ENCODE results near the gene BPIFA3.

DNA sequence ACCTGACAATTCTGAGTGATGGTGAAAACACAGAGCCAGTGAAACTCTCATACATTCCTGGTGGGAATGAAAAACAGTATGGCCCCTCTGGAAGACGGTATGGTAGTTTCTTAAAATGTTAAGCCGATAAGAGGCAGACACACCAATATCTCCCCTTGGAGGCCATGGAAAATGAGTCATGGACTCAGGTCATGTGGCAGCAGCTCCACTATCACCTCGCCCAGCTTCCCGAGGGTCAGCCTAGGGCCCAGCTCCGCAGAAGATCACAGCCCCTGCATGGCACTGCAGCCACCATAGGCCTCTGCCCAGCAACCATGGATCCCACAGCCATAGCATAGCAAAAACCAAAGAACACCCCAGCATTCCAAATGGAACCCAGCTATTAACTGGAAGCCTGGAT is 40.1 kb downstream of the BPIFA3 start:
- TF ChIP-seq, protein P1, sequence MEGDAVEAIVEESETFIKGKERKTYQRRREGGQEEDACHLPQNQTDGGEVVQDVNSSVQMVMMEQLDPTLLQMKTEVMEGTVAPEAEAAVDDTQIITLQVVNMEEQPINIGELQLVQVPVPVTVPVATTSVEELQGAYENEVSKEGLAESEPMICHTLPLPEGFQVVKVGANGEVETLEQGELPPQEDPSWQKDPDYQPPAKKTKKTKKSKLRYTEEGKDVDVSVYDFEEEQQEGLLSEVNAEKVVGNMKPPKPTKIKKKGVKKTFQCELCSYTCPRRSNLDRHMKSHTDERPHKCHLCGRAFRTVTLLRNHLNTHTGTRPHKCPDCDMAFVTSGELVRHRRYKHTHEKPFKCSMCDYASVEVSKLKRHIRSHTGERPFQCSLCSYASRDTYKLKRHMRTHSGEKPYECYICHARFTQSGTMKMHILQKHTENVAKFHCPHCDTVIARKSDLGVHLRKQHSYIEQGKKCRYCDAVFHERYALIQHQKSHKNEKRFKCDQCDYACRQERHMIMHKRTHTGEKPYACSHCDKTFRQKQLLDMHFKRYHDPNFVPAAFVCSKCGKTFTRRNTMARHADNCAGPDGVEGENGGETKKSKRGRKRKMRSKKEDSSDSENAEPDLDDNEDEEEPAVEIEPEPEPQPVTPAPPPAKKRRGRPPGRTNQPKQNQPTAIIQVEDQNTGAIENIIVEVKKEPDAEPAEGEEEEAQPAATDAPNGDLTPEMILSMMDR (IDR thresholded peaks at IDR 0.05) = no peak
- TF ChIP-seq POLR2A (IDR thresholded peaks at IDR 0.05) = no peak

Data from lower leg skin (tissue), 3 donors.